Measurements from ENCODE around the gene EOGT. TPM values are rescaled to one million over a fixed set of nuclear protein-coding genes. Genes with fewer than 3 reads are reported as not detected.

EOGT gene
- total and polyA plus RNA-seq, 10 of the 15 experiments (the other 5 are each of a cell fraction or from before 2014, with no cell fraction given): 3.5 to 16.5 (median 8.3) TPM

- Histone ChIP-seq H3K27me3 (replicated peaks in 1 of 2; ENCODE audit: control insufficient read depth in 2 of 2, insufficient read depth in 2 of 2, low read length in 1 of 2) (no peaks in the 10 kb centered on the region), H3K4me1 (ENCODE audit: control insufficient read depth, insufficient read depth, low read length) (no peaks in the 10 kb centered on the region), H2AFZ (ENCODE audit: control insufficient read depth, low read depth, low read length) (no peak overlapping the region), H3K36me3 (ENCODE audit: control insufficient read depth in 2 of 2, insufficient read depth in 2 of 2, low read length in 1 of 2) (peaks cover 0 to 12% of the 10 kb centered on the region in 2 experiments; a peak in 3 of 4 replicates), H4K20me1 (ENCODE audit: control insufficient read depth, insufficient read depth) (no peaks in the 10 kb centered on the region), H3K9me3 (replicated peaks; ENCODE audit: control insufficient read depth, insufficient read depth, low read length) (no peaks in the 10 kb centered on the region), H3K9ac (ENCODE audit: control insufficient read depth, insufficient read depth, low read length) (no peak overlapping the region), H3K4me2 (ENCODE audit: control insufficient read depth, insufficient read depth) (no peak overlapping the region), H3K4me3 (no peak overlapping the region), H3K79me2 (ENCODE audit: control insufficient read depth, insufficient read depth, low read length) (peaks cover 36% of the 10 kb centered on the region), H3K27ac (ENCODE audit: control insufficient read depth, insufficient read depth) (no peak overlapping the region)
- ChIA-PET RAD21 (ENCODE audit: unreplicated experiment) (interaction anchor here (1.0 to 1.4 kb wide), 3 partner anchors 34 to 76 kb away, joined by 3 to 4 read pairs (median 4); no protein-coding TSS in a partner anchor), SMC1A (ENCODE audit: uncharacterized antibody, unreplicated experiment) (interaction anchor here (0.9 to 3.1 kb wide), 10 partner anchors 8 to 76 kb away, joined by 3 to 15 read pairs (median 6); partner anchors contain the start of gene TMF1), CTCF (interaction anchor here (0.7 to 1.8 kb wide), 5 partner anchors 9 to 77 kb away, joined by 4 to 7 read pairs (median 5); partner anchors contain the start of genes ARL6IP5, EOGT and LMOD3), POLR2A (interaction anchor here (1.3 to 2.4 kb wide), 2 partner anchors 13 to 44 kb away, joined by 5 to 6 read pairs; no protein-coding TSS in a partner anchor)
- in situ Hi-C loops (cut with MboI): no loop called here
- 100% methylated on average over 2 of the region's 2 CpGs for WGBS (ENCODE audit: insufficient coverage, insufficient replicate concordance, low lambda C conversion rate, missing lambda C conversion rate)
- TF ChIP-seq GATAD2B (conservative IDR thresholded peaks at IDR 0.05; ENCODE audit: low read depth) (no peak), FOXM1 (IDR thresholded peaks at IDR 0.05; ENCODE audit: low read depth, low read length) (no peak), ZBTB40 (IDR thresholded peaks at IDR 0.05; ENCODE audit: borderline replicate concordance) (no peak), STAT3 (IDR thresholded peaks at IDR 0.05; ENCODE audit: low read depth, low read length) (no peak), KLF5 (IDR thresholded peaks at IDR 0.05; ENCODE audit: partially characterized antibody) (no peak), BACH1 (IDR thresholded peaks at IDR 0.05; ENCODE audit: borderline replicate concordance) (no peak), MYC (IDR thresholded peaks at IDR 0.05; ENCODE audit: insufficient read depth, insufficient read length, insufficient replicate concordance, low read length, severe bottlenecking) (no peak), MAX (IDR thresholded peaks at IDR 0.05; ENCODE audit: low read depth, low read length) (no peak), EGR1 (IDR thresholded peaks at IDR 0.05; ENCODE audit: borderline replicate concordance in 1 of 2, low read depth in 2 of 2, low read length in 2 of 2) (no peak), IKZF1 (conservative IDR thresholded peaks at IDR 0.05) (no peak), IKZF2 (IDR thresholded peaks at IDR 0.05) (no peak)
- TF ChIP-seq, protein P1, sequence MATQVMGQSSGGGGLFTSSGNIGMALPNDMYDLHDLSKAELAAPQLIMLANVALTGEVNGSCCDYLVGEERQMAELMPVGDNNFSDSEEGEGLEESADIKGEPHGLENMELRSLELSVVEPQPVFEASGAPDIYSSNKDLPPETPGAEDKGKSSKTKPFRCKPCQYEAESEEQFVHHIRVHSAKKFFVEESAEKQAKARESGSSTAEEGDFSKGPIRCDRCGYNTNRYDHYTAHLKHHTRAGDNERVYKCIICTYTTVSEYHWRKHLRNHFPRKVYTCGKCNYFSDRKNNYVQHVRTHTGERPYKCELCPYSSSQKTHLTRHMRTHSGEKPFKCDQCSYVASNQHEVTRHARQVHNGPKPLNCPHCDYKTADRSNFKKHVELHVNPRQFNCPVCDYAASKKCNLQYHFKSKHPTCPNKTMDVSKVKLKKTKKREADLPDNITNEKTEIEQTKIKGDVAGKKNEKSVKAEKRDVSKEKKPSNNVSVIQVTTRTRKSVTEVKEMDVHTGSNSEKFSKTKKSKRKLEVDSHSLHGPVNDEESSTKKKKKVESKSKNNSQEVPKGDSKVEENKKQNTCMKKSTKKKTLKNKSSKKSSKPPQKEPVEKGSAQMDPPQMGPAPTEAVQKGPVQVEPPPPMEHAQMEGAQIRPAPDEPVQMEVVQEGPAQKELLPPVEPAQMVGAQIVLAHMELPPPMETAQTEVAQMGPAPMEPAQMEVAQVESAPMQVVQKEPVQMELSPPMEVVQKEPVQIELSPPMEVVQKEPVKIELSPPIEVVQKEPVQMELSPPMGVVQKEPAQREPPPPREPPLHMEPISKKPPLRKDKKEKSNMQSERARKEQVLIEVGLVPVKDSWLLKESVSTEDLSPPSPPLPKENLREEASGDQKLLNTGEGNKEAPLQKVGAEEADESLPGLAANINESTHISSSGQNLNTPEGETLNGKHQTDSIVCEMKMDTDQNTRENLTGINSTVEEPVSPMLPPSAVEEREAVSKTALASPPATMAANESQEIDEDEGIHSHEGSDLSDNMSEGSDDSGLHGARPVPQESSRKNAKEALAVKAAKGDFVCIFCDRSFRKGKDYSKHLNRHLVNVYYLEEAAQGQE (IDR thresholded peaks at IDR 0.05; ENCODE audit: low read depth, low read length): no peak
- DNase-seq (ENCODE audit: low read depth, low spot score) (no peak), FAIRE-seq (no peak), ATAC-seq (no peak)
- intact Hi-C loops (cut with micrococcal nuclease; ENCODE audit: unreplicated experiment): no loop called here
- BruUV-seq (replicated peaks): no TSS peak
Measured at GRCh38 chr3:69044608-69045007, 31.1 kb upstream of the EOGT start.

All from GM12878 (cell line).